Smooth muscle cell (in vitro differentiated cells): ENCODE measurements around the gene CLCN1. TPM values are rescaled to one million over a fixed set of nuclear protein-coding genes. Genes with fewer than 3 reads are reported as not detected.

Source experiments
- DNase-seq: peaks from one replicate; lab custom pipeline; 2025; ENCODE audit not compliant: unreplicated experiment; lab: John Stamatoyannopoulos, UW
- H2AFZ ChIP-seq: fragments of 200-600 bp; sonication (generic); 2 replicates; pipeline ENCODE4 v1.6.0; 2016; ENCODE audit warnings: antibody characterized with exemption, low read depth, mild to moderate bottlenecking
- H3F3A ChIP-seq: fragments of 200-600 bp; sonication (generic); 2 replicates; pipeline ENCODE4 v1.6.0; 2017; ENCODE audit warnings: antibody characterized with exemption, low read depth
- H3K27ac ChIP-seq: fragments of 200-600 bp; sonication (generic); 2 replicates; pipeline ENCODE4 v1.5.1; 2016; ENCODE audit warnings: low read depth, mild to moderate bottlenecking
- H3K27me3 ChIP-seq: fragments of 200-600 bp; sonication (generic); 2 replicates; pipeline ENCODE4 v1.6.1; 2016; ENCODE audit warnings: low read depth, mild to moderate bottlenecking
- H3K36me3 ChIP-seq: fragments of 200-600 bp; sonication (generic); 2 replicates; pipeline ENCODE4 v1.5.1; 2016; ENCODE audit warnings: low read depth
- H3K4me1 ChIP-seq: fragments of 200-600 bp; sonication (generic); 2 replicates; pipeline ENCODE4 v1.5.1; 2016; ENCODE audit warnings: low read depth
- H3K4me2 ChIP-seq: fragments of 200-600 bp; sonication (generic); 2 replicates; pipeline ENCODE4 v1.6.0; 2016; ENCODE audit warnings: mild to moderate bottlenecking
- H3K4me3 ChIP-seq: fragments of 200-600 bp; sonication (generic); 2 replicates; pipeline ENCODE4 v1.5.1; 2016; ENCODE audit warnings: mild to moderate bottlenecking
- H3K79me2 ChIP-seq: fragments of 200-600 bp; sonication (generic); 2 replicates; pipeline ENCODE4 v1.6.0; 2016; ENCODE audit warnings: low read depth, mild to moderate bottlenecking
- H3K9ac ChIP-seq: fragments of 200-600 bp; sonication (generic); 2 replicates; pipeline ENCODE4 v1.6.0; 2016; ENCODE audit warnings: low read depth
- H3K9me3 ChIP-seq: fragments of 200-600 bp; sonication (generic); replicated peaks from 2 replicates; pipeline ENCODE4 v1.5.1; 2016; ENCODE audit warnings: low read depth
- H4K20me1 ChIP-seq: fragments of 200-600 bp; sonication (generic); 2 replicates; pipeline ENCODE4 v1.6.0; 2016; ENCODE audit warnings: low read depth
- WGBS: methylation state at CpG from one replicate; pipeline ENCODE4 v1.1.7; 2016; ENCODE audit warnings: low lambda C conversion rate; 5-methylcytosine and 5-hydroxymethylcytosine counted together
- polyA plus RNA-seq: library from polyadenylated mRNA; unstranded; fragments of >200 nt; fragmentation: Nextera tagmentation; extraction: Ambion mirVana; gene quantifications from 2 replicates; pipeline ENCODE4 v1.2.1, GENCODE V29; 2016
- total RNA-seq: library from RNA; depleted of rRNA; stranded (reverse); fragments of >200 nt; gene quantifications from 2 replicates; pipeline ENCODE4 v1.2.3, GENCODE V29; 2014
- TF ChIP-seq, protein P1 (sequence below): fragments of 200-600 bp; sonication (generic); IDR thresholded peaks from 2 replicates; pipeline ENCODE4 v1.5.1; 2017; ENCODE audit warnings: borderline replicate concordance, mild to moderate bottlenecking, antibody characterized with exemption; ENCODE audit not compliant: insufficient read depth, poor library complexity, severe bottlenecking

Gene CLCN1
- total and polyA plus RNA-seq, 2 experiments from 2014 or later = not detected

DNA sequence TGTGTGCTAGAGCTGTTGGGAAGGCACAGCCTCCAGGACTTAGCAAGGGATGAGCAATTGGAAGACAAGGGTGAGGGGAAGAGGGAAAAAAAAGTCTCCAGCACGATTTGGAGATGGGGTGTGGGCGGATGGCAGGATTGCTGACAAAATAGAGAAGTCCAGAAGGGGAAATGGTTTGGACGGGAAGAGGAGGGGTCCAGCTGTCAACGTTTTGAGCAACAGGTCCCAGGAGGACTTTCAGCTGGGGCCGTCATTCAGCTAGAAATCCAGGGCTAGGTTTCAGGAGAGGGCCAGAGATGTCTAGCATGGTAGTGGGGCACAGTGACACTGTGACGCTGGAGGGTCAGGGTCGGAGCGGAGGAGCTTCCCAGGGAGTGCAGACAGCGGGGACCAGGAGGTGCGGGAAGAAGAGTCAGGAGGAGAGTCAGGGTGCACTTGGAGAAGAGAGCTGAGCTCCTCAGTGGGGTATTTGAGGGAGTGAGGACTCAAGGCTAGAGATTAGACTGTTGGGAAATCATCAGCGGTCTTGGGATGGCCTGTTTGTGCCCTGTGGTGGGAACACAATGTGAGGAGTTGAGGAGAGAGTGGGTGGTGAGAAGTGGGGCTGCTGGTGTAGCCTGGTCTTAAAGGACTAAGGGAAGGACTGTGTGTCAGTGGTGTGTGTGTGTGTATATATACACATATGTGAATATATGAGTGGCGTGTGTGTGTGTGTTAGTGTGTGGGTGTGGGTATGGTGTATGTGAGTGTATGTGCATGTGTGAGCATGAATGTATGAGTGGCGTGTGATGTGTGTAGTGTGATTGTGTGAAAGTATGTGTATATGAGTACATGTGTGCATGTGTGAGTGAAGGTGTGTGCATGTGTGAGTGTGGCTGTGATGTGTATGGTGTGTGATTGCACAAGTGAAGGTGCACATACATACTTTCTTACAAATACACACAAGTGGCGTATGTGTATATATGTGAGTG is 69.0 kb downstream of the CLCN1 start:
- peak overlapping the region; percentile 13 for H3K9ac ChIP-seq
- H3K36me3 ChIP-seq = no peaks in the 10 kb centered on the region
- WGBS = 68% methylated on average over 14 of the region's 14 CpGs

DNA sequence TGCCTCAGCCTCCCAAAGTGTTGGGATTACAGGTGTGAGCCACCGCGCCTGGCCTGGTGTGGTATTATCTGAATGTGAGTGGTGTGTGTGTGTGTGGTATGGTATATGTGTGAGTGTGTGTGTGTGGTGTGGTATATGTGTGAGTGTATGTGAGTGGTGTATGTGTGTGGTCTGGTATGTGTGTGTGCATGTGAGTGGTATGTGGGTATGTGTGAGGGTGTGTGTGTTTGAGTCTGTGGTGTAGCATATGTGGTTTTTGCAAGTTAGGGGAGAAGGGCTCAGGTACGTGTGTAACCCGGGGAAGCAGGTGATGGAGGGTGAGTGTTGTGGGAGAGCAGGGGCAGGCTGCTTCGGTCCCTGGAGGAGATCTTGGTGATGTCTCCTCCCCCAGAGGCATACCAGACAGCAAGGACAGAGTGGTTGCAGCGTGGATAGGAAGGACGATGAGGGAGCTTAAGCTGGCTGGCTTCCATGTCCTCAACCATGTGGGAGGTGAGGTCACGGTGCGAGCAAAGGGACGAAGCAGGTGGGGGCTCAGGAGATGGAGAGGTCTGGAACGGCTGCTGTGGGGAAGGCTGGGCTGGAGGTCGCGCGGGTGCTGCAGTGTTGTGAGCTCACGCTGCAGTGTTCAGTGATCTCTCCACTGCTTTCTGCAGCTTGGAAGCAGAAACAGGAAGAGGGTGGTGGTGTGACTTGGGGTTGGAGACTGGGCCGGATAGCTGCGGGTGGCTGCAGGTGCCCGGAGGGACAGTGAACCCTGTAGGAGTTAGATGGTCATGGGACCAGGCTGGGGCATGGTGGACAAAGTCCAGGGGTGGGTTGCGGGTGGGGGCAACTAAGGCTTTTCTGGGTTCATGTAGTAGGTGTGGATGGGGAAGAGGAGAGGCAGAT is 70.2 kb downstream of the CLCN1 start:
- Histone ChIP-seq H3K9ac (no peak overlapping the region), H3F3A (peaks cover 58% of the 10 kb centered on the region), H3K27me3 (no peaks in the 10 kb centered on the region), H3K27ac (no peak overlapping the region), H3K36me3 (no peaks in the 10 kb centered on the region), H3K9me3 (no peaks in the 10 kb centered on the region), H4K20me1 (peaks cover 98% of the 10 kb centered on the region), H3K79me2 (peaks cover 64% of the 10 kb centered on the region), H2AFZ (no peak overlapping the region), H3K4me1 (peaks cover 23% of the 10 kb centered on the region), H3K4me2 (peak overlapping the region; percentile 63), H3K4me3 (no peak overlapping the region)
- whole genome bisulfite sequencing = 82% methylated on average over 16 of the region's 19 CpGs
- DNase-seq = no peak
- TF ChIP-seq, protein P1, sequence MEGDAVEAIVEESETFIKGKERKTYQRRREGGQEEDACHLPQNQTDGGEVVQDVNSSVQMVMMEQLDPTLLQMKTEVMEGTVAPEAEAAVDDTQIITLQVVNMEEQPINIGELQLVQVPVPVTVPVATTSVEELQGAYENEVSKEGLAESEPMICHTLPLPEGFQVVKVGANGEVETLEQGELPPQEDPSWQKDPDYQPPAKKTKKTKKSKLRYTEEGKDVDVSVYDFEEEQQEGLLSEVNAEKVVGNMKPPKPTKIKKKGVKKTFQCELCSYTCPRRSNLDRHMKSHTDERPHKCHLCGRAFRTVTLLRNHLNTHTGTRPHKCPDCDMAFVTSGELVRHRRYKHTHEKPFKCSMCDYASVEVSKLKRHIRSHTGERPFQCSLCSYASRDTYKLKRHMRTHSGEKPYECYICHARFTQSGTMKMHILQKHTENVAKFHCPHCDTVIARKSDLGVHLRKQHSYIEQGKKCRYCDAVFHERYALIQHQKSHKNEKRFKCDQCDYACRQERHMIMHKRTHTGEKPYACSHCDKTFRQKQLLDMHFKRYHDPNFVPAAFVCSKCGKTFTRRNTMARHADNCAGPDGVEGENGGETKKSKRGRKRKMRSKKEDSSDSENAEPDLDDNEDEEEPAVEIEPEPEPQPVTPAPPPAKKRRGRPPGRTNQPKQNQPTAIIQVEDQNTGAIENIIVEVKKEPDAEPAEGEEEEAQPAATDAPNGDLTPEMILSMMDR = no peak

More for the DNA sequence above, 69.0 kb downstream of the CLCN1 start:
- TF ChIP-seq, protein P1 = no peak
- Histone ChIP-seq H3K4me1 (peaks cover 23% of the 10 kb centered on the region), H3K79me2 (peaks cover 65% of the 10 kb centered on the region), H3K27ac (peak overlapping the region; percentile 97), H2AFZ (no peak overlapping the region), H3K9me3 (no peaks in the 10 kb centered on the region), H4K20me1 (peaks cover 86% of the 10 kb centered on the region), H3K4me3 (peak overlapping the region; percentile 100), H3K4me2 (peak overlapping the region; percentile 85), H3F3A (peaks cover 47% of the 10 kb centered on the region), H3K27me3 (no peaks in the 10 kb centered on the region)
- DNase-seq = no peak

DNA sequence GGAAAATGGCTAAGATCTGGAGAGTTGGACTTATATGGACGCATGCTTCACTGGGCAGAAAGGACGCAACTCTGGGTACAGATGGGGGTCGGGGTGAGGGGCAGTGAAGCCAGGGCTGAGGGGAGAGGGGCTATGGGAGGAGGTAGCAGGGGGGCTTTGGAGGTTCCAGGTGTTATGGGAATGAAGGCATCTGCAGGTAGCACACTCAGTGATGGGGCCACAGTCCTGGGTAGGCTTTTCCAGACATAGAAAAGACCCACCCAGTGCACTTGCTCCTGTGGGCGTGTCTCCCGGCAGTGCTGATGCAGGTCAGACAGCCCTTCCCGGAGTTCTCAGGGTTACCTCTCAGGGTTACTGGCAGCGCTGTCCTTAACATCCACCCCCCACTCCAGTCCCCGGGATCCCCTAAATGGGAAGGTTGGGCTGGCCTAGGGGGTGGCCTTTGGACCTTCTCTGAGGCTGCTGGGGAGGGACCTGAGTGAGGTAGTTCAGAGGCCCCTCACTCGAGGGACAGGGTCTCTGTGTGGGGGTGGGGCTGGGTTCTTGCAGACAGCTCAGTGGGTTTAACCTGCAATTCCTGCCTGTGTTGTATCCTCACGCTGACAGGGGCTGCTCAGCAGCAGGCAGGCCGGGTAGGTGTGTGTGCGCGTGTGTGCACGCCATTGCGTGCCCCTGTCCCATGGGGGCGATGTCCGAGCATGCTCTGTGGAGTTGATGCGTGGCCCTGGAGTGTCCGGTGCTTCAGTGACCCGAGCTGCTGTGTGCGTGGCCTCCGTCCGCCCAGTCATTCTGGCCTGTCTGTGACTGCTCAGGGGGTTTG is 71.5 kb downstream of the CLCN1 start:
- peaks cover 21% of the 10 kb centered on the region for H3K4me1 ChIP-seq
- H3K27me3 ChIP-seq = no peaks in the 10 kb centered on the region
- H3K79me2 ChIP-seq = peaks cover 52% of the 10 kb centered on the region
- 92% methylated on average over 22 of the region's 23 CpGs for WGBS
- TF ChIP-seq, protein P1 = no peak
- H4K20me1 ChIP-seq = peaks cover 100% of the 10 kb centered on the region
- H3K4me2 ChIP-seq = no peak overlapping the region
- no peaks in the 10 kb centered on the region for H3K9me3 ChIP-seq
- H3K9ac ChIP-seq = no peak overlapping the region
- H3K27ac ChIP-seq = no peak overlapping the region
- no peak overlapping the region for H2AFZ ChIP-seq
- H3K4me3 ChIP-seq = no peak overlapping the region
- peaks cover 65% of the 10 kb centered on the region for H3F3A ChIP-seq
- H3K36me3 ChIP-seq = no peaks in the 10 kb centered on the region
- no peak for DNase-seq
